Stimulated activated naive CD4-positive, alpha-beta T cell treated with Interleukin-2 at 50 U/mL for 16 hours (primary cell): Measurements from ENCODE around the gene NOL6.
A peak's percentile ranks its signal among the peaks of the same experiment; 100 is the strongest.
"Not testable (repeated sequence)": the region's sequence is repeated elsewhere in the genome, so short reads cannot be mapped to it uniquely, and the experiment has no call there.

Experiments
- DNase-seq: peaks from one replicate; lab custom pipeline; 2025; lab: John Stamatoyannopoulos, UW

NOL6 gene

GRCh38 chr9:33473643-33474352 lies at the start of gene NOL6:
NOL6 (minus strand) TSS chr9:33473924; CDS start chr9:33473842, 82 bp downstream.
- DNase-seq, result peak; percentile 98

- DNase-seq, result not testable (repeated sequence)
These were observed 48.1 kb upstream of the NOL6 start for GRCh38 chr9:33521861-33522260.

- DNase-seq, result not testable (repeated sequence)
These were observed 44.3 kb upstream of the NOL6 start for GRCh38 chr9:33517934-33518577.

- DNase-seq, result no peak
These were observed 43.6 kb upstream of the NOL6 start for GRCh38 chr9:33517373-33517772.

- not testable (repeated sequence) for DNase-seq
These were observed 42.7 kb upstream of the NOL6 start for GRCh38 chr9:33516397-33516796.

- not testable (repeated sequence) for DNase-seq
These were observed 41.7 kb upstream of the NOL6 start for GRCh38 chr9:33515342-33515995.

- not testable (repeated sequence) for DNase-seq
These were observed 38.8 kb upstream of the NOL6 start for GRCh38 chr9:33512535-33512934.

GRCh38 chr9:33511184-33511517 lies 37.4 kb upstream of the NOL6 start:
- DNase-seq, result not testable (repeated sequence)

- DNase-seq, result peak; percentile 21
These were observed 36.8 kb upstream of the NOL6 start for GRCh38 chr9:33510262-33511183.

GRCh38 chr9:33506626-33507370 lies 33.1 kb upstream of the NOL6 start:
- no peak for DNase-seq

- DNase-seq, result no peak
These were observed 24.7 kb upstream of the NOL6 start for GRCh38 chr9:33498387-33498786.

GRCh38 chr9:33493819-33494218 lies 20.1 kb upstream of the NOL6 start:
- DNase-seq, result not testable (repeated sequence)

- DNase-seq, result no peak
These were observed 15.3 kb upstream of the NOL6 start for GRCh38 chr9:33489066-33489465.

- not testable (repeated sequence) for DNase-seq
These were observed 11.6 kb upstream of the NOL6 start for GRCh38 chr9:33485312-33485711.

GRCh38 chr9:33480976-33481375 lies 7.3 kb upstream of the NOL6 start:
- no peak for DNase-seq

GRCh38 chr9:33480106-33480505 lies 6.4 kb upstream of the NOL6 start:
- DNase-seq, result no peak

GRCh38 chr9:33476503-33476902 lies 2.8 kb upstream of the NOL6 start:
- no peak for DNase-seq

- DNase-seq, result no peak
These were observed 1.6 kb upstream of the NOL6 start for GRCh38 chr9:33475357-33475756.

- no peak for DNase-seq
These were observed 676 bp downstream of the NOL6 start for GRCh38 chr9:33472881-33473615.

GRCh38 chr9:33472171-33472880 lies 1.4 kb downstream of the NOL6 start:
- no peak for DNase-seq
